ENCODE results near the gene USP8. TPM values are rescaled to one million over a fixed set of nuclear protein-coding genes. Genes with fewer than 3 reads are reported as not detected.
"Not testable (repeated sequence)": the region's sequence is repeated elsewhere in the genome, so short reads cannot be mapped to it uniquely, and the experiment has no call there.

Gene USP8
- total RNA-seq, 1 donor from 2014 or later, result 41.3 TPM

DNA sequence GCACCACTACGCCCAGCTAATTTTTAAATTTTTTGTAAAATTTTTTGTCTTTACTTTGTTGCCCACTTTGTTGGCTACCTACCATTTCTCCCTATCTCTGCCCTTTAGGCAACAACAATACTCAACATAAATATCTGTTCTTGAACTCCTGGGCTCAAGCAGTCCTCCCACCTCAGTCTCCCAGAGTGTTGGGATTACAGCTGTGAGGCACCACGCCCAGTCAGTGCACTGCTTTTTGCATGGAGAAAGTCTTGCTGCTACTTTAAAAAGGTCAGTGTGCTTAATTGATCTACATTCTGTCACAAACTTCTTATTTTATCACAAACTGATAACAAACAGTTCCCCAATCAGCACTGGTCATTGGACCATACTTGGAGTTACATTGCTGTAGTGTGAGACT lies 8.0 kb downstream of the USP8 start:
- intact Hi-C loops (cut with DNase I), result no loop called here
- no peak for DNase-seq (ENCODE audit: low spot score)

DNA sequence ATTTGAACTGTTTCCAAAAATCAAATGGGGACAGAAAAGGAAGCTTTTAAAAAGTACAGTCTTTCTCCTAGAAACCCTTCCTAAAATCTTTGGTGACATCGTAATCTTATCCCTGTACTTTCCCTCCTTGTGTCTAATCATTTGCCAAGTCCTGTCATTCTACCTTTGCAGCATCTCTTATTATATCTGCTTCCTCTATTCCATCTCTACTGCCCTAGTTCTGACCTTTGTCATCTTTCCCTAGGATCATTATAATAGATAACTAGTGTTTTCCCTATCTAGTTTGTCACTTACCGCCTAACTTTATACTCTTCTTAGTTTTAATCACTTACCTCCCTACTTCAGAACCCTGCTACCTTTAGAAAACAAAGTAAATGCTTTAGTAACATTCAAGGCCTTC lies 11.6 kb downstream of the USP8 start:
- DNase-seq (ENCODE audit: low spot score), result no peak
- intact Hi-C loops (cut with DNase I), result no loop called here

DNA sequence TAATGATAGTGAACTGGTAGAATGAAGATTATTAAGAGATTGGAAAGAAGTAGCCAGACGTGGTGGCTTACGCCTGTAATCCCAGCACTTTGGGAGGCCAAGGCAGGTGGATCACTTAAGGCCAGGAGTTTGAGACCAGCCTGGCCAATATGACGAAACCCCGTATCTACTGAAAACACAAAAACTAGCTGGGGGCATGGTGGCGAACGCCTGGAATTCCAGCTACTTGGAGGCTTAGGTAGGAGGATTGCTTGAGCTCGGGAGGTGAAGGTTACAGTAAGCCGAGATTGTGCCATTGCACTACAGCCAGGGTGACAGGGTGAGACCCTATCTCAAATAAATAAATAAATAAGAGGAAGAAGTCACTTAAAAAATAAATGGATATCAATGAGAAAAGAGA lies 14.0 kb downstream of the USP8 start:
- intact Hi-C loops (cut with DNase I), result no loop called here
- no peak for DNase-seq (ENCODE audit: low spot score)

DNA sequence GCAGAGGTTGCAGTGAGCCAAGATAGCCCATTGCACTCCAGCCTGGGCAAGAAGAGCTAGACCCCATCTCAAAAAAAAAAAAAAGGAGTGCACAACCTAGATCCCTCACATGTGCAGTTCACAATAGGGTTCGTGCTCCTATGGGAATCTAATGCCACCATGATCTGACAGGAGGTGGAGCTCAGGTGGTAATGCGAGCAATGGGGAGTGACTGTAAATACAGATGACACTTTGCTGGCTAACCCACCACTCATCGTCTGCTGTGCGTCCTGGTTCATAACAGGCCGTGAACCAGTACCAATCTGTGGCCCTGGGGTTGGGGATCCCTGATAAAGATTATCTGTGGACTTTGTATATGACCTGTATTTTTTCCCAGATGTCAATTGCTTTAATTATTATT lies 16.7 kb downstream of the USP8 start:
- intact Hi-C loops (cut with DNase I), result no loop called here
- no peak for DNase-seq (ENCODE audit: low spot score)

DNA sequence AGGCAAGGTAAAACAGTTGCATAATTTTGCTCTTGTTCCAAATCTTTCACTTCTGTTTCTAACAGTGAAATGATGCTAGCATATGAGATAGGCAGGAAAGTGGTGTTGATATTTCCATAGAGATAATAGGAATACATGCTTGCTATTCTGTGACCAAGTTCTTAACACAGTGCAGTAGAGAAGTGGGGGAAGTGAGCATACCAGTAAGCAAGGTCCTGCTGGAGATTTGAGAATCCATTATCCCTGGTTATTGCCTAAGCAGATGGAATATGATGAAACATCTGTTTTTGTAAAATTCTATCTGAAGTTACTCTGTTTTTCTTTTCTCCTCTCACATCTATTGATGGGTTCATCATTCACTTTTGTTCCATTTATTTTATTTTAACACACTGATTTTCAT lies 28.7 kb downstream of the USP8 start:
- no peak for DNase-seq (ENCODE audit: low spot score)
- intact Hi-C loops (cut with DNase I), result no loop called here

DNA sequence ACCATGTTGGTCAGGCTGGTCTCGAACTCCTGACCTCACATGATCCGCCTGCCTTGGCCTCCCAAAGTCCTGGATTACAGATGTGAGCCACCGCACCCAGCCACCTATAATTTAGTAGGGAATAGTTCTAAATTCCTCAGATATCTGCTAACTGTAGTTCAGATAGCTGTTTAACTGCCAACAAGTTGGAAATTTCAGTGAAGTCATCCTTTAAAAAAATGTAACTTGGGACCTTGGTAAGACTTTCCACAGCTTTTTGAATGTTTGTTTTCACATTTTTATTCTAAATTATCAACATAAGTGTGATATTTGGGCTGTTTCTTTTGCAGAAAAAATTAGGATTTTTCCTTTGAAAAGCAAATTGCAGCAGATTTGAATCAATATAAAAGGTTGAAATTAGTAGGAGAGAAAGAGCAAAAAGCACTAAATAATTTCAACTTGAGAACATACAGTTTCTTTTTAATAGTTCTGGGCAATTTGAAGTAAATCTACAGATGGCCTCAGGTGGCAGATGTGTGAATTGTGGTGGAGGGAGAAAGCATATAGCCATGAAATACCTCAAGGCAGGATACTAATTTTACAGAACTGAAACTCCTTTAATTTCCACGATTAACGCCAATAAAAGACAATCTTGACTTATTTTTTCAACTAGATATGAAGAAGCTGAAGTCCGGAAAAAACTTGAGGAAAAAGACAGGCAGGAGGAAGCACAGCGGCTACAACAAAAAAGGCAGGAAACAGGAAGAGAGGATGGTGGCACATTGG lies 34.3 kb downstream of the USP8 start:
- DNase-seq (ENCODE audit: low spot score), result no peak
- intact Hi-C loops (cut with DNase I), result no loop called here

DNA sequence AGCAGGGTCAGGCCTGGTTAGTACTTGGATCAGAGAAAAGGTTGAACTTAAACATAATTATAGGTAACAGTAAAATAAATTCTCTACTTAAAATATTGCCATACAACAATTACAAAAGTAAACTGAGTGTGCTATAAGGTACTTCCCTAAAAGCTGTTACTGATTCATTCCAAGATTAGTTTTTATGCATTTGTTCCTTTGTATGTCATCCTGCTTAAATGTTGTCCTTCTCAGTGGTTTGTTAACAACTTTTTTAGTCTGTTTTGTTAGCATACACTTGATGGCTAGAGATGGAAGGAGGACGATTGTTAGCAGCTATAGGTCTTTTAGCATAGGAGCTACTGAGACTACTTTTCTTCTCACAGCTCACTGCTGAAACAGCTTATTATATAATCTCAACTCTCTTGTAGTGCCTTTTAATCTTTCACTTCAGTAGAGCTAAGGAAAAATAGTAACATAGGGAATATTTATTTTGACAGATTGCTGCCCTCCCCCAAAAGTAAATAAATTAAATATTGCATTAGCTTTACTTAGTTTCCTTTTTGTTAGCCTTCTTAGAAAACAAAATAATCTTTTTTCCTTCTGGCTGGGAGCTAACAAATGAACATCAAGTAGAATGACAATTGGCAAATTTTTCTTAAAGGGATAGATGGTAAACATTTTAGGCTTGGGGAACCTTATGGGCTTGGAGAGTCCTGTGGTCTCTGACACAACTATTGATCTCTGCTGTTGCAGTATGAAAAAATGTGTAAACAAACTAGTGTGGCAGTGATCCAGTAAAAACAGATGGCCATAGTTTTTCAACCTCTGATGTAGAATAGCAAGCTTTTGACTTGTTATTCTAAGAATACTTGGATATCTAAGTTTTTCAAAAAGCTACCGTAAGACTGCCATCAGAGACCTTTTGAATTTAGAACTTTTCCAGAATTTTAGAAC lies 39.5 kb downstream of the USP8 start:
- intact Hi-C loops (cut with DNase I), result no loop called here

DNA sequence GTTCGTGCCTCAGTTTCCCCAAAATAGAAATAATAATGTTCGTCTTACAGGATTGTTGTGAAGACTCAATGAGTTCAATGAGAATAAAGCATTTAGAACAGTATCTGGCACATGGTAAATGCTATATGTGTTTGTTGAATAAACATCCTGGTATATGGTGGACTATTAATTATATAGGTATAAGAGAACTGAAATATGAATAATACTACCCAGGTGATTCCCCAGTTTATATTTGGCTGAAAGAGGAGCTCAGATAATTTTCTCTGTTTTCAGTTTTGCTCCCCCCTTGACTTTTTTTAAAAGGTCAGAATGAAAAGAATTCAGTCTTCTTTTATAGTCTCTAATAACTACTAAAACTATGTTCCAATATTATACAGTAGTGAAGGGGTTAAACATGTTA lies 46.9 kb downstream of the USP8 start:
- DNase-seq (ENCODE audit: low spot score), result no peak
- intact Hi-C loops (cut with DNase I), result no loop called here

More for the DNA sequence above, 39.5 kb downstream of the USP8 start:
- no peak for DNase-seq (ENCODE audit: low spot score)

DNA sequence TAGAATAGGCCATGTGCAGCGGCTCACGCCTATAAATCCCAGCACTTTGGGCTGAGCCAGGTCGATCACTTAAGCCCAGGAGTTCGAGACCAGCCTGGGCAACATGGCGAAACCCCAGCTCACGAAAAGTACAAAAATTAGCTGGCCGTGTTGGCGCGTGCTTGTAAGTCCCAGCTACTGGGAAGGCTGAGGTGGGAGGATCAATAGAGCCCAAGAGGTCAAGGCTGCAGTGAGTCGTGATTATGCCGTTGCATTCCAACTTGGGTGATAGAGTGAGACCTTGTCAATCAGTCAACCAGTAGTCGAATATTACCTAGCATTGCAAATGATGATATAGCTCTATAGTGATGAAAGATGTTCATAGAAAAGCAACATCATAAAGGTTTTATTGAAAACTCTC lies 51.9 kb downstream of the USP8 start:
- DNase-seq (ENCODE audit: low spot score), result no peak
- intact Hi-C loops (cut with DNase I), result no loop called here

DNA sequence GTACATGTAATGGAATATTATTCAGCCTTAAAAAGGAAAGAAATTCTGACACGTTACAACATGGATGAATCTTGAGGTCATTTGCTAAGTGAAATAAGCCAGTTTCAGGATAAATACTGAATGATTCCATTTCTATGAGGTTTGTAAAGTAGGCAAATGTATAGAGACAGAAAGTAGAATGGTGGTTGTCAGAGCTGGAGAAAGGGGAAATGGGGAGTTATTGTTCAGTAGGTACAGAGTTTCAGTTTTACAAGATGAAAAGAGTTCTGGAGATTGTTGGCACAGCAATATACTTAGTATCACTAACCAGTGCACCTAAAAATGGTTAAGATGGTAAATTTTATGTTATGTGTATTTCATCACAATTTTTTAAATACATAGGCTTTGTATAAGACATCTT lies 60.6 kb downstream of the USP8 start:
- intact Hi-C loops (cut with DNase I), result no loop called here
- no peak for DNase-seq (ENCODE audit: low spot score)

DNA sequence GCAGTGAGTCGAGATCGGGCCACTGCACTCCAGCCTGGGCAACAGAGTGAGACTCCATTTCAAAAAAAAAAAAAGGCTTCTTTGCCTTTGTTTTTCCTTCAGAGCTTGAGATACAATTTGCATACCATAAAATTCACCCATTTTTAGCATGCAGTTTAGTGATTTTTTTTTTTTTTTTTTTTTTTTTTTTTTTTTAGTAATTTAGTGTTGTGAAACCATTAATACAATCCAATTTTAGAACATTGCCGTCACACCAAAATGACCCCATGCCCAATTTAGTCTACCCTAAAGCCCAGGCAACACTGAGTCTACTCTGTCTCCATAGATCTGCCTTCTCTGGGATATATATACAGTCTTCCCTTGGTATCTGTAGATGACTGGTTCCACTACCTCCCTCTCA lies 61.2 kb downstream of the USP8 start:
- intact Hi-C loops (cut with DNase I), result no loop called here
- DNase-seq (ENCODE audit: low spot score), result no peak

DNA sequence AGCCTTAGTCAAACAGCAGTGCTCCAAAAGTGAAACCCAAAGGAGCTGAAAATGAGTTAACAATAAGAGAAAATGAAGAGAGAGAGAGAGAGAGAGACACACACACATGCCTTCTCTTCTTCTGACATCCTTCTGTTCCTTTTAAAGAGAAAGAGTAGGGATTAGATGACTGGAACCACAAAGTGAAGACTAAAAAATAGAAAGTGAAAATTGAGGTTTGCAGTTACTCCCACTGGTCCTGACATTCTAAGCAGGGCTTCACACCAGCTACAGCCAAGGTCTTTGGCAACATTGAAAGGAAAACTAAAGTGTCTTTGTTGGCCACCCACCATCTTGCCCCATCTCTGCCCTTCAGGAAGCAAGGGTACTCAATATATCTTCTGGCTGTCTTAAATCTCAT lies 63.1 kb downstream of the USP8 start:
- no peak for DNase-seq (ENCODE audit: low spot score)
- intact Hi-C loops (cut with DNase I), result no loop called here

DNA sequence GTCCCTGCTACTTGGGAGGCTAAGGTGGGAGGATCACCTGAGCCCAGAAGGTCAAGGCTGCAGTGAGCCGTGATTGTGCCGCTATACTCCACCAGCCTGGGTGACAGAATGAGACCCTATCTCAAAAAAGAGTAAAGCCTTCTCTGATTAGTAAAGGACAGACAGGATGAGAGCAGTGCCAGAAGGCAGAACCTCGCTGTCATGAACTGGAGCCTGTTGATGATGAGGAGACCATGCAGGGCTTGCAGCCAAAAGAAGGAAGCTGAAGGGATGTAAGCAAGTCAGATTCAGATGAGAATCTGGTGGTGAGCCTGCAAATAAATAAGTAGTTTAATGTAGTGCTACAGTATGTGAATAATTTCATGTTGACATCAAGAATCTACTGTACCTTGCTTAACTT lies 69.4 kb downstream of the USP8 start:
- intact Hi-C loops (cut with DNase I), result no loop called here
- DNase-seq (ENCODE audit: low spot score), result no peak

DNA sequence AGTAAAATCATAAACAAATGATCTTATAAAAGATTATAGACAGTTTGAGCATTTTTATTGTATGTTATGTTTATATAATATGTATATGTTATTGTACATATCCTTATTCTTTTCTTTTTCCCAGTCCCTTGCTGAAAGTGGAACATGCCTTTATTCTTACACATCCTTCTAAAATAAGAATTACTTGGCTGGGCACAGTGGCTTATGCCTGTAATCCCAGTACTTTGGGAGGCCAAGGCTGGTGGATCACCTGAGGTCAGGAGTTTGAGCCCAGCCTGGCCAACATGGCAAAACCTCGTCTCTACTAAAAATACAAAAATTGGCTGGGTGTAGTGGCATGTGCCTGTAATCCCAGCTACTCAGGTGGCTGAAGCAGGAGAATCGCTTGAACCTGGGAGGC lies 70.3 kb downstream of the USP8 start:
- intact Hi-C loops (cut with DNase I); DNase-seq (ENCODE audit: low spot score): not testable (repeated sequence)

DNA sequence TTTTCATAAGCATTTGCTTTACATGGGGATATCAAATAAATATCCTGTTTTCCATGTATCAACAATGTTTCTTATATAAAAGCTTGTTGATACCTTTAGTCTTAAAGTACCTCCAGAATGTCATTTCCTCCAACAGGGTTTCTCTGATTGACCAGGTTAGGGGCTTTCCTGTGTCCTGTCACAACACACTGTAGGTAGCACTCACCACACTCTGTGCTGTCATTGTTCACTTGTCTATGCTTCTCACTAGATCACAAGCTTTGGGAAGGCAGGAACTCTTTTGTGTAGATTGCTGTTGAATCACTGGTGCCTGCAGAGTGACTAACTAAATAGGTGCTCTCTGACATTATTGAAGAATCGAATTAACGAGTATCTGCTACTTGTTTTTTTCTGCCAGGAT lies 72.5 kb downstream of the USP8 start:
- DNase-seq (ENCODE audit: low spot score), result no peak
- intact Hi-C loops (cut with DNase I), result no loop called here

DNA sequence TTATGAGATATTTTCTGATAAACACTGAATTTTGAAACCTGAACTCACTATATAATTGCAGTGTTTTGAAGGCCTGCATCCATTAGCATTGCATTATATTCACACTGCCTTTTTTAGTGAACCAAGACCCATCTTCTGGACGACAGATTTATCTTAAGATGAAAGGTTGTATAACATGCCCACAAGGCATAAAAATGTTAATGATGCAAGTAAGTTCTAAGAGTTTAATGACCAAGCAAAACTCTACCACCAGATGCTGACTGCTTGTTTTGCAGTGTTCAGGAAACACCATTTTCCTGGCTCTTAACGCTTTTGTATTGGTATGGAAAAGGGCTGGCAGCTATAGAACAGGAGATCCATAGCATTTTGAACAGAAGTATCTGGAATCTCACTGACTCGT lies 76.1 kb downstream of the USP8 start:
- intact Hi-C loops (cut with DNase I), result no loop called here
- DNase-seq (ENCODE audit: low spot score), result no peak

DNA sequence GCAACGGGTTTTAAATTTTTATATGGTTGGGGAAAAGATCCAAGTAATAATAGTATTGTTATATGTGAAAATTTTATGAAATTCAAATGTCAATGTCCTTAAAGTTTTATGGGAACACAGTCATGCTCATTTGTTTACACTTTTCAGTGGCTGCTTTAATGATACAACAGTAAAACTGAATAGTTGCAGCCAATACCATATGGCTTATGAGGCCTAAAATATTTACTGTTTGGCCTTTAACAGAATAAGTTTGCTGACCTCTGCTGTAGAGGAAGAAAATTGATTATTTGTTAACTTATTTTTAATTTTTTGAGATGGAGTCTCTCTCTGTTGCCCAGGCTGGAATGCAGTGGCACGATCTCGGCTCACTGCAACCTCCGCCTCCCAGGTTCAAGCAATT lies 77.6 kb downstream of the USP8 start:
- DNase-seq (ENCODE audit: low spot score), result no peak
- intact Hi-C loops (cut with DNase I), result no loop called here

DNA sequence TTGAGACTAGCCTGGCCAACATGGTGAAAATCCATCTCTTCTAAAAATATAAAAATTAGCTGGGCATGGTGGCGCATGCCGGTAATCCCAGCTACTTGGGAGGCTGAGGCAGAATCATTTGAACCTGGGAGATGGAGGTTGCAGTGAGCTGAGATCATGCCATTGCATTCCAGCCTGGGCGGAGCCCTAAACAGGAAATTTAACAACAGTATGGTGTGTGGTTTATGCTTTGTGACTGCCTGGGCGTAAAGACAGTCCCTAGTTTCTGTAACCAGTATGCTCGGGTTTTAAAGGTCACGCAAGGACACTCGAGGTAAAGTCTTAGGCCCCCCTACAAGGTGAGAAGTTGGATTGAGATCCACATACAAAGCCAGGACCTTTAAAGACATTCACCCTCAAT lies 78.9 kb downstream of the USP8 start:
- no peak for DNase-seq (ENCODE audit: low spot score)
- intact Hi-C loops (cut with DNase I), result no loop called here

DNA sequence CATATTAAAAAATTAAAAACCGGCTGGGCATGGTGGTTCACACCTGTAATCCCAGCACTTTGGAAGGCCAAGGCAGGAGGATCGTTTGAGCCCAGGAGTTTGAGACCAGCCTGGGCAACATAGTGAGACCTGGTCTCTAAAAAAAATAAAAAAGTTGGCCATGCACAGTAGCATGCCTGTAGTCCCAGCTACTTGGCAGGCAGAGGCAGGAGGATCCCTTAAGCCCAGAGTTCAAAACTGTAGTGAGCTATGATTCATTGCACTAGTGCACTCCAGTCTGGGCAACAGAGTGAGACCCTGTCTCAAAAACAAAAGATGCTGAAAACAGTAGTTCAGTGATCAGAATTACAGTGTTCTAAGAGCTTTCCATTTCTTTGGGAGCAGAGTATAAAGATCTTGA lies 81.5 kb downstream of the USP8 start:
- intact Hi-C loops (cut with DNase I); DNase-seq (ENCODE audit: low spot score): not testable (repeated sequence)

DNA sequence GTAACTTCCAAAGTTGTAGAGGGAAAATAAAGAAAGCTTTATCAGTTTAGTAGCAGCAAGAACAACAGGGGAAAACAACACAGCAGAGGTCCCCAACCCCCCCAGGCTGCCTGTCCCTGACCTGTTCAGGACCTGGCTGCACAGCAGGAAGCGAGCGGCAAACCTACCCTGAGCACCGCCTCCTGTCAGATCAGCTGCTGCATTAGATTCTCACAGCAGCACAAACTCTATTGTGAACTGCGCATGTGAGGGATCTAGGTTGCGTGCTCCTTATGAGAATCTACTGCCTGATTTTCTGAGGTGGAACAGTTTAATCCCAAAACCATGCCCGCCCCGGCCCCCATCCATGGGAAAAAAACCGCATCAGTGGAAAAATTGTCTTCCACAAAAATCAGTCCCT lies 81.9 kb downstream of the USP8 start:
- intact Hi-C loops (cut with DNase I), result no loop called here

DNA sequence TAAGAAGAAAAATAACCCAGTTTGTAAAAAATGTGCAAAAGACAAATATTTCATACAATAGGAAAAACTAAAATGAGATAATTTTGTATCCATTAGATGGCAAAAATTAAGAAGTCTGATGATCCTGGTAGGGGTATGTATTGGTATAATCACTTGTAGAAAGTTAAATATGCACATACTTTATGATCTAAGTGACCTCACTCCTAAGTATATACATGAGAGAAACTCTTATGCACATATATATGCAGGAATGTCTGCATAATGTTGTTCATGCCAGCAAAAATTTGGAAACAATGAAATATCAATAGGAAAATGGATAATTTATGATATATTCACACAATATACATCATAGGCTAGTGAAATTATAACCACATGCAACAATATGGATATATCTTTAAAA lies 88.8 kb downstream of the USP8 start:
- DNase-seq (ENCODE audit: low spot score), result no peak
- intact Hi-C loops (cut with DNase I), result no loop called here

More for the DNA sequence above, 81.9 kb downstream of the USP8 start:
- DNase-seq (ENCODE audit: low spot score), result no peak
